ENCODE data around the gene FBXO2. TPM values are rescaled to one million over a fixed set of nuclear protein-coding genes. Genes with fewer than 3 reads are reported as not detected.
A peak's percentile ranks its signal among the peaks of the same experiment; 100 is the strongest.
"Not testable (repeated sequence)": the region's sequence is repeated elsewhere in the genome, so short reads cannot be mapped to it uniquely, and the experiment has no call there.

FBXO2 gene
- total and polyA plus RNA-seq, 10 of the 15 experiments (the other 5 are each of a cell fraction or from before 2014, with no cell fraction given), result 0.06 to 0.41 (median 0.18) TPM; not detected in 4

GRCh38 chr1:11643782-11644181, 10.4 kb downstream of the FBXO2 start (continued):
- TF ChIP-seq ETV6 (conservative IDR thresholded peaks at IDR 0.05 in 1 of 2, IDR thresholded peaks at IDR 0.05 in 1 of 2; ENCODE audit: borderline replicate concordance in 1 of 2, low read depth in 1 of 2), result no peak
- TF ChIP-seq FOXK2 (IDR thresholded peaks at IDR 0.05), result no peak
- no peak for TF ChIP-seq SMC3 (IDR thresholded peaks at IDR 0.05; ENCODE audit: borderline replicate concordance, low read length)
- no peak for TF ChIP-seq CHD1 (IDR thresholded peaks at IDR 0.05; ENCODE audit: low read depth, low read length)
- no peak for TF ChIP-seq ZBED1 (IDR thresholded peaks at IDR 0.05; ENCODE audit: borderline replicate concordance)
- TF ChIP-seq SUZ12 (IDR thresholded peaks at IDR 0.05; ENCODE audit: unreplicated experiment), result no peak
- TF ChIP-seq ZZZ3 (IDR thresholded peaks at IDR 0.05; ENCODE audit: control insufficient read depth, insufficient read length, low read depth), result no peak
- TF ChIP-seq SP1 (IDR thresholded peaks at IDR 0.05; ENCODE audit: low read depth, low read length), result no peak
- TF ChIP-seq SRF (IDR thresholded peaks at IDR 0.05; ENCODE audit: low read depth in 2 of 2, low read length in 2 of 2), result no peak
- TF ChIP-seq RUNX3 (IDR thresholded peaks at IDR 0.05; ENCODE audit: low read length), result no peak

GRCh38 chr1:11642418-11643017, 11.7 kb downstream of the FBXO2 start:
- H3K27me3 ChIP-seq (replicated peaks in 1 of 2; ENCODE audit: control insufficient read depth in 2 of 2, insufficient read depth in 2 of 2, low read length in 1 of 2); H3K4me2 ChIP-seq (ENCODE audit: control insufficient read depth, insufficient read depth); H4K20me1 ChIP-seq (ENCODE audit: control insufficient read depth, insufficient read depth); H3K79me2 ChIP-seq (ENCODE audit: control insufficient read depth, insufficient read depth, low read length); H3K36me3 ChIP-seq (ENCODE audit: control insufficient read depth in 2 of 2, insufficient read depth in 2 of 2, low read length in 1 of 2); H3K4me3 ChIP-seq; H3K4me1 ChIP-seq (ENCODE audit: control insufficient read depth, insufficient read depth, low read length); H3K27ac ChIP-seq (ENCODE audit: control insufficient read depth, insufficient read depth); H3K9ac ChIP-seq (ENCODE audit: control insufficient read depth, insufficient read depth, low read length); POLR2A ChIA-PET; H3K9me3 ChIP-seq (replicated peaks; ENCODE audit: control insufficient read depth, insufficient read depth, low read length); H2AFZ ChIP-seq (ENCODE audit: control insufficient read depth, low read depth, low read length); BruUV-seq (replicated peaks): not testable (repeated sequence)
- ChIA-PET SMC1A (ENCODE audit: uncharacterized antibody, unreplicated experiment) (interaction anchor here (1.1 to 6.3 kb wide), 2 partner anchors 401 to 606 kb away, joined by 3 to 57 read pairs; no protein-coding TSS in a partner anchor), CTCF (interaction anchor here (0.6 to 5.9 kb wide), 16 partner anchors 13 to 605 kb away, joined by 3 to 132 read pairs (median 4); partner anchors contain the start of gene DISP3), RAD21 (ENCODE audit: unreplicated experiment) (interaction anchor here (0.8 to 6.7 kb wide), 7 partner anchors 77 to 605 kb away, joined by 3 to 91 read pairs (median 6); no protein-coding TSS in a partner anchor)
- DNase-seq (ENCODE audit: low read depth, low spot score), result peak; percentile 30
- peak; percentile 91 for ATAC-seq
- 0 out of 3 replicates have a peak, but pooled peaks have one; percentile 30 for TF ChIP-seq POU2F2 (IDR thresholded peaks at IDR 0.05; ENCODE audit: borderline replicate concordance, low read depth, low read length)
- TF ChIP-seq CTCF (IDR thresholded peaks at IDR 0.05 in 2 of 3, conservative IDR thresholded peaks at IDR 0.05 in 1 of 3; ENCODE audit: control insufficient read depth in 2 of 3, extremely low read depth in 1 of 3, insufficient read depth in 1 of 3, low read depth in 3 of 3, low read length in 3 of 3), result peak; percentile 97 to 98 (median 97)
- peak; percentile 49; the same call in 1 of the 2 replicates for TF ChIP-seq YY1 (IDR thresholded peaks at IDR 0.05; ENCODE audit: low read depth, low read length)
- peak; percentile 70; the same call in 1 of the 2 replicates for TF ChIP-seq SMARCA5 (IDR thresholded peaks at IDR 0.05)
- TF ChIP-seq RAD21 (IDR thresholded peaks at IDR 0.05; ENCODE audit: insufficient read depth, low read depth, low read length), result peak; percentile 98
- peak; percentile 32; the same call in 1 of the 2 replicates for TF ChIP-seq IRF4 (IDR thresholded peaks at IDR 0.05; ENCODE audit: low read depth, low read length)
- peak; percentile 93 for TF ChIP-seq SMC3 (IDR thresholded peaks at IDR 0.05; ENCODE audit: borderline replicate concordance, low read length)
- intact Hi-C loops (cut with micrococcal nuclease; ENCODE audit: unreplicated experiment) (loop anchor here (1.0 to 5.0 kb wide), 4 partner anchors 165 to 401 kb away; partner anchors contain the start of gene DISP3), in situ Hi-C loops (cut with MboI) (loop anchor here (5.0 kb wide), 3 partner anchors 320 to 605 kb away; no protein-coding TSS in a partner anchor)
- FAIRE-seq, result peak; percentile 99
- WGBS (ENCODE audit: insufficient coverage, insufficient replicate concordance, low lambda C conversion rate, missing lambda C conversion rate), result 37% methylated on average over 18 of the region's 18 CpGs

Measured in GM12878 (cell line).